ENCODE data around the gene LZTS2. TPM values are rescaled to one million over a fixed set of nuclear protein-coding genes. Genes with fewer than 3 reads are reported as not detected.

Gene LZTS2
- total RNA-seq, 1 experiment from 2014 or later, result 93.0 TPM

DNA sequence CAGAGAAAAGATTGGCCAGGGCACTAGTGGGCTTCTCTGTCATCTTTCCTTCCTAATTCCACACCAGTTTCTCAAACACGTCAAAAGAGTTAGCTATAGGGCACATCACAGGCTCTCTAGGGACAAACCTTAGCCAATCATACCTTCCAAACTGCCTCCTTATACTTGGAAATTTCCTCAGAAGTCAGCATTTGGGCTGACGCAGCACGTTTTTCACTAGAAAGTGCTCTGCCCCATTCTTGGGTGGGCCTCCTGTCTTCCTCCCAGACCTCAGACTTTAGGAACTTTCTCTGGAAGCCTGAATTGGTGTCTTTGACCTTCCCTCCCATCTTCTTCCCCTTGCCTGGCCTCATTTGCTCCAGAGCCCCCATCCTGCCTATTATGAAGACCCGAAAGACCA, 42.5 kb downstream of the LZTS2 start:
- peak overlapping the region; percentile 77 for H3K9ac ChIP-seq (ENCODE audit: low read length)
- H3K4me3 ChIP-seq (replicated peaks in 1 of 2; ENCODE audit: low read depth in 1 of 2, low read length in 2 of 2), result peak overlapping the region; percentile 55 to 59
- TF ChIP-seq POLR2A (IDR thresholded peaks at IDR 0.05; ENCODE audit: borderline replicate concordance, extremely low read depth, insufficient read depth, insufficient read length) (no peak), ZFX (IDR thresholded peaks at IDR 0.05) (no peak), POLR2AphosphoS5 (IDR thresholded peaks at IDR 0.05; ENCODE audit: low read depth, low read length) (no peak), EZH2phosphoT487 (IDR thresholded peaks at IDR 0.05; ENCODE audit: borderline replicate concordance) (no peak), SRF (IDR thresholded peaks at IDR 0.05; ENCODE audit: low read depth) (no peak), CEBPB (IDR thresholded peaks at IDR 0.05; ENCODE audit: low read depth) (no peak), CBX3 (IDR thresholded peaks at IDR 0.05; ENCODE audit: low read depth) (no peak)
- TF ChIP-seq, protein P1, sequence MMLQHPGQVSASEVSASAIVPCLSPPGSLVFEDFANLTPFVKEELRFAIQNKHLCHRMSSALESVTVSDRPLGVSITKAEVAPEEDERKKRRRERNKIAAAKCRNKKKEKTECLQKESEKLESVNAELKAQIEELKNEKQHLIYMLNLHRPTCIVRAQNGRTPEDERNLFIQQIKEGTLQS (IDR thresholded peaks at IDR 0.05), result no peak
- ChIA-PET POLR2A (interaction anchor here (0.9 to 2.5 kb wide), 12 partner anchors 7 to 100 kb away, joined by 3 to 33 read pairs (median 6); partner anchors contain the start of genes KAZALD1, PDZD7 and SFXN3), RAD21 (ENCODE audit: low non-redundant PET in 1 of 2, low total read pairs in 2 of 2, uncharacterized antibody in 2 of 2, unreplicated experiment in 2 of 2) (interaction anchor here (0.6 to 3.3 kb wide), 6 partner anchors 8 to 100 kb away, joined by 3 to 23 read pairs (median 6); no protein-coding TSS in a partner anchor), CTCF (interaction anchor here (0.7 to 5.4 kb wide), 20 partner anchors 10 to 172 kb away, joined by 3 to 118 read pairs (median 12); partner anchors contain the start of genes KAZALD1, PDZD7 and SFXN3)
- intact Hi-C loops (cut with micrococcal nuclease), result loop anchor here (2.0 kb wide), 1 partner anchor 19 kb away; the partner anchor contains the start of gene KAZALD1
- H4K20me1 ChIP-seq (ENCODE audit: insufficient read depth), result no peaks in the 10 kb centered on the region
- H3K36me3 ChIP-seq (ENCODE audit: control insufficient read depth in 1 of 2, insufficient read depth in 2 of 2, low read length in 2 of 2), result peaks cover 3 to 17% of the 10 kb centered on the region in 2 experiments; a peak in 2 of 4 replicates
- peaks cover 15% of the 10 kb centered on the region; the same call in 1 of the 2 replicates for H3K79me2 ChIP-seq (ENCODE audit: insufficient read depth, low read length)
- H3K4me1 ChIP-seq (ENCODE audit: control insufficient read depth in 1 of 2, insufficient read depth in 2 of 2, low read length in 2 of 2), result peaks cover 26 to 33% of the 10 kb centered on the region in 2 experiments
- peak overlapping the region; percentile 84 for H3K27ac ChIP-seq (ENCODE audit: low read depth, low read length)
- no peak overlapping the region for H2AFZ ChIP-seq (ENCODE audit: low read depth, low read length, poor library complexity, severe bottlenecking)
- no peaks in the 10 kb centered on the region for H3K9me2 ChIP-seq (ENCODE audit: insufficient read depth)
- DNase-seq (ENCODE audit: low read depth, low spot score) (no peak), ATAC-seq (no peak)
- no peaks in the 10 kb centered on the region for H3K27me3 ChIP-seq (ENCODE audit: insufficient read depth, low read length)
- H3K9me3 ChIP-seq (ENCODE audit: control insufficient read depth in 1 of 2, insufficient read depth in 1 of 2, low read depth in 1 of 2, low read length in 2 of 2), result no peaks in the 10 kb centered on the region
- BruUV-seq (replicated peaks), result no TSS peak
- H3K4me2 ChIP-seq (ENCODE audit: low read length), result peak overlapping the region; percentile 82
